ENCODE measurements around the gene STK11IP.

- no peak for TF ChIP-seq ZNF560 (tag by site-specific recombination; IDR thresholded peaks at IDR 0.05; ENCODE audit: borderline replicate concordance)
- TF ChIP-seq, protein P1, sequence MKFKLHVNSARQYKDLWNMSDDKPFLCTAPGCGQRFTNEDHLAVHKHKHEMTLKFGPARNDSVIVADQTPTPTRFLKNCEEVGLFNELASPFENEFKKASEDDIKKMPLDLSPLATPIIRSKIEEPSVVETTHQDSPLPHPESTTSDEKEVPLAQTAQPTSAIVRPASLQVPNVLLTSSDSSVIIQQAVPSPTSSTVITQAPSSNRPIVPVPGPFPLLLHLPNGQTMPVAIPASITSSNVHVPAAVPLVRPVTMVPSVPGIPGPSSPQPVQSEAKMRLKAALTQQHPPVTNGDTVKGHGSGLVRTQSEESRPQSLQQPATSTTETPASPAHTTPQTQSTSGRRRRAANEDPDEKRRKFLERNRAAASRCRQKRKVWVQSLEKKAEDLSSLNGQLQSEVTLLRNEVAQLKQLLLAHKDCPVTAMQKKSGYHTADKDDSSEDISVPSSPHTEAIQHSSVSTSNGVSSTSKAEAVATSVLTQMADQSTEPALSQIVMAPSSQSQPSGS (tag by site-specific recombination; IDR thresholded peaks at IDR 0.05; ENCODE audit: low read depth): no peak
- TF ChIP-seq PRDM4 (tag by site-specific recombination; IDR thresholded peaks at IDR 0.05): no peak
- TF ChIP-seq ZNF571 (tag by site-specific recombination; IDR thresholded peaks at IDR 0.05): no peak
- no peak for TF ChIP-seq WT1 (tag by site-specific recombination; IDR thresholded peaks at IDR 0.05)
- no peak for TF ChIP-seq CTCF (tag by site-specific recombination; IDR thresholded peaks at IDR 0.05)
- TF ChIP-seq ZNF121 (tag by site-specific recombination; IDR thresholded peaks at IDR 0.05): no peak
- TF ChIP-seq ZNF174 (tag by site-specific recombination; IDR thresholded peaks at IDR 0.05): no peak
- TF ChIP-seq ZNF777 (tag by site-specific recombination; IDR thresholded peaks at IDR 0.05; ENCODE audit: borderline replicate concordance): no peak
These were observed 39.6 kb upstream of the STK11IP start for GRCh38 chr2:219557791-219558785.

All from HEK293 (cell line).